ENCODE results near the gene CACNA2D1. TPM values are rescaled to one million over a fixed set of nuclear protein-coding genes. Genes with fewer than 3 reads are reported as not detected.
"Not testable (repeated sequence)": the region's sequence is repeated elsewhere in the genome, so short reads cannot be mapped to it uniquely, and the experiment has no call there.

CACNA2D1 gene
- total and polyA plus RNA-seq, 9 of the 15 experiments (the other 6 are each of a cell fraction or from before 2014, with no cell fraction given): 0.49 TPM; not detected in 8

- TF ChIP-seq ZBTB40 (IDR thresholded peaks at IDR 0.05) (no peak), ZBTB40 (CRISPR knock-in tag; IDR thresholded peaks at IDR 0.05) (no peak), TEAD2 (tag; IDR thresholded peaks at IDR 0.05) (no peak), CREM (IDR thresholded peaks at IDR 0.05; ENCODE audit: low read depth) (no peak), CBX3 (IDR thresholded peaks at IDR 0.05; ENCODE audit: borderline replicate concordance in 1 of 2, low read length in 2 of 2) (no peak), TCF7L2 (IDR thresholded peaks at IDR 0.05; ENCODE audit: low read depth, low read length) (no peak), ELK3 (CRISPR knock-in tag; IDR thresholded peaks at IDR 0.05) (no peak), KAT8 (IDR thresholded peaks at IDR 0.05; ENCODE audit: low read depth) (no peak), ESRRB (CRISPR knock-in tag; IDR thresholded peaks at IDR 0.05; ENCODE audit: borderline replicate concordance) (no peak)
These were observed 55.4 kb downstream of the CACNA2D1 start (continued) for GRCh38 chr7:82388138-82388537.

GRCh38 chr7:82386571-82386970 lies 57.0 kb downstream of the CACNA2D1 start:
- FAIRE-seq; H3K79me2 ChIP-seq (ENCODE audit: control insufficient read depth, insufficient read depth, low read length); H4K20me1 ChIP-seq (replicated peaks; ENCODE audit: control insufficient read depth, insufficient read depth, low read length); CTCF ChIA-PET (ENCODE audit: low intra/inter-chr PET ratio); BruUV-seq (replicated peaks); H3K36me3 ChIP-seq (ENCODE audit: control insufficient read depth, insufficient read depth, low read length); H3K4me2 ChIP-seq (ENCODE audit: insufficient read depth, low read length); H3K27me3 ChIP-seq (ENCODE audit: control insufficient read depth in 2 of 2, insufficient read depth in 2 of 2, low read length in 2 of 2); H3K9me3 ChIP-seq (replicated peaks; ENCODE audit: control insufficient read depth, insufficient read depth, low read depth, low read length); H3K4me3 ChIP-seq; H3K9ac ChIP-seq (ENCODE audit: insufficient read depth in 1 of 2, low read depth in 2 of 2, low read length in 2 of 2); H2AFZ ChIP-seq (ENCODE audit: low read depth, low read length); H3K4me1 ChIP-seq (replicated peaks in 1 of 2; ENCODE audit: control insufficient read depth in 2 of 2, insufficient read depth in 2 of 2, low read length in 2 of 2); H3K9me1 ChIP-seq (ENCODE audit: control insufficient read depth, insufficient read depth, low read length); DNase-seq (ENCODE audit: extremely low read depth in 1 of 4, low spot score in 3 of 4); POLR2A ChIA-PET; ATAC-seq; H3K27ac ChIP-seq (ENCODE audit: extremely low read depth, low read depth, low read length); in situ Hi-C loops (cut with MboI); intact Hi-C loops (cut with micrococcal nuclease): not testable (repeated sequence)
- WGBS (ENCODE audit: insufficient coverage, low coverage, missing lambda C conversion rate): 2% methylated on average over 6 of the region's 6 CpGs

All from K562 (cell line).